SK-N-SH treated with all-trans-retinoic acid at 6 μM for 48 hours (cell line): ENCODE measurements around the gene NLRP9.

ENCODE experiments used
- ATAC-seq: fragments of 200-7000 bp; cut with Tn5 transposase; 3 replicates; pipeline ENCODE4 v1.9.1; 2020; ENCODE audit warnings: mild to moderate bottlenecking, moderate library complexity
- ARNTL ChIP-seq: fragments of 450-650 bp; formaldehyde crosslinking; IDR thresholded peaks from 2 replicates; pipeline ENCODE4 v1.5.0; 2020; ENCODE audit warnings: low read depth, mild to moderate bottlenecking, moderate library complexity, borderline replicate concordance
- BACH2 ChIP-seq: fragments of 250-450 bp; sonication (Bioruptor Pico); IDR thresholded peaks from 2 replicates; pipeline ENCODE4 v1.9.0; 2021; ENCODE audit warnings: mild to moderate bottlenecking, borderline replicate concordance
- ESRRG ChIP-seq: fragments of 250-450 bp; sonication (Bioruptor Pico); IDR thresholded peaks from 2 replicates; pipeline ENCODE4 v1.6.1; 2021; ENCODE audit warnings: mild to moderate bottlenecking
- OSR1 ChIP-seq: fragments of 250-450 bp; sonication (Bioruptor Pico); IDR thresholded peaks from 2 replicates; pipeline ENCODE4 v1.8.0; 2022; ENCODE audit warnings: moderate library complexity, mild to moderate bottlenecking, inconsistent platforms
- PPARA ChIP-seq: fragments of 250-450 bp; sonication (Bioruptor Pico); IDR thresholded peaks from 2 replicates; pipeline ENCODE4 v1.5.0; 2020; ENCODE audit warnings: mild to moderate bottlenecking, borderline replicate concordance
- RARB ChIP-seq: fragments of 250-450 bp; sonication (Bioruptor Pico); IDR thresholded peaks from 2 replicates; pipeline ENCODE4 v1.8.0; 2021; ENCODE audit warnings: mild to moderate bottlenecking, moderate library complexity
- SNAI2 ChIP-seq: fragments of 250-450 bp; sonication (Bioruptor Pico); IDR thresholded peaks from 2 replicates; pipeline ENCODE4 v1.5.0; 2020; ENCODE audit warnings: mild to moderate bottlenecking, moderate library complexity
- TOX ChIP-seq: fragments of 250-450 bp; sonication (Bioruptor Pico); IDR thresholded peaks from 2 replicates; pipeline ENCODE4 v1.8.0; 2021; ENCODE audit warnings: mild to moderate bottlenecking, moderate library complexity, borderline replicate concordance
- ZFP3 ChIP-seq: fragments of 250-450 bp; sonication (Bioruptor Pico); IDR thresholded peaks from 2 replicates; pipeline ENCODE4 v1.5.0; 2020; ENCODE audit warnings: mild to moderate bottlenecking, moderate library complexity
- ZFP30 ChIP-seq: fragments of 450-650 bp; formaldehyde crosslinking; IDR thresholded peaks from 2 replicates; pipeline ENCODE4 v1.5.0; 2022; ENCODE audit warnings: mild to moderate bottlenecking, moderate library complexity
- ZNF565 ChIP-seq: fragments of 450-650 bp; formaldehyde crosslinking; conservative IDR thresholded peaks from 2 replicates; pipeline ENCODE4 v1.5.0; 2020; ENCODE audit warnings: low read depth, mild to moderate bottlenecking, moderate library complexity
- ZNF70 ChIP-seq: fragments of 450-650 bp; formaldehyde crosslinking; IDR thresholded peaks from 2 replicates; pipeline ENCODE4 v1.5.0; 2020; ENCODE audit warnings: mild to moderate bottlenecking, moderate library complexity
- ZNF8 ChIP-seq: fragments of 450-650 bp; formaldehyde crosslinking; IDR thresholded peaks from 2 replicates; pipeline ENCODE4 v1.5.0; 2020; ENCODE audit warnings: mild to moderate bottlenecking, moderate library complexity
- TF ChIP-seq, protein P1 (sequence below): fragments of 250-450 bp; sonication (Bioruptor Pico); IDR thresholded peaks from 2 replicates; pipeline ENCODE4 v1.5.0; 2020; ENCODE audit warnings: mild to moderate bottlenecking, moderate library complexity
- TF ChIP-seq, protein P2 (sequence below): fragments of 250-450 bp; sonication (Bioruptor Pico); IDR thresholded peaks from 2 replicates; pipeline ENCODE4 v1.5.1; 2020; ENCODE audit warnings: low read depth, mild to moderate bottlenecking, moderate library complexity
- TF ChIP-seq, protein P3 (sequence below): fragments of 250-450 bp; sonication (Bioruptor Pico); IDR thresholded peaks from 2 replicates; pipeline ENCODE4 v1.8.0; 2020; ENCODE audit warnings: mild to moderate bottlenecking, moderate library complexity, borderline replicate concordance
- TF ChIP-seq, protein P4 (sequence below): fragments of 250-450 bp; sonication (Bioruptor Pico); IDR thresholded peaks from 2 replicates; pipeline ENCODE4 v1.5.1; 2021; ENCODE audit warnings: mild to moderate bottlenecking, moderate library complexity
- TF ChIP-seq, protein P5 (sequence below): fragments of 250-450 bp; sonication (Bioruptor Pico); IDR thresholded peaks from 2 replicates; pipeline ENCODE4 v1.8.0; 2021; ENCODE audit warnings: low read depth, mild to moderate bottlenecking, moderate library complexity, borderline replicate concordance

NLRP9 gene

DNA sequence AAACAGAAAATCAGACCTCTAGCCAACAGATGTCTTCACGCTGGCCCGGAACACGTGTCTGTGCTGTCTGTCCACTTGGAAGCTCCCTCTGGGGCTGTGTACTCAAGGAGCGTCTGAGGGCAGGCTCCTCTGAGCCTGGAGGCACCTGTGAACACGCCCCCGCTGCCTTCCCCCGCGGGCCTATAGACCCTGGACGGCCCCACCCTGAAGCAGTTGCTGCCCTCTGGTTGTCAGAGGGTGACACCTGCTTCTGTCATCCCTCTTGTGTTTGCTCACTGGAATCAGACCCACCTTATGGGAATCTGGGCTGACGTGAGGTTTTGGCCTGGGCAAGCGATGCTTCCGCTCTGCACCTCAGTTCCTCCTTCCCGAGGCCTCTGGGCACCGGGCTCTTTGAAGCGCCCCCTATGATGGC is 44.0 kb downstream of the NLRP9 start:
- TF ChIP-seq, protein P1, sequence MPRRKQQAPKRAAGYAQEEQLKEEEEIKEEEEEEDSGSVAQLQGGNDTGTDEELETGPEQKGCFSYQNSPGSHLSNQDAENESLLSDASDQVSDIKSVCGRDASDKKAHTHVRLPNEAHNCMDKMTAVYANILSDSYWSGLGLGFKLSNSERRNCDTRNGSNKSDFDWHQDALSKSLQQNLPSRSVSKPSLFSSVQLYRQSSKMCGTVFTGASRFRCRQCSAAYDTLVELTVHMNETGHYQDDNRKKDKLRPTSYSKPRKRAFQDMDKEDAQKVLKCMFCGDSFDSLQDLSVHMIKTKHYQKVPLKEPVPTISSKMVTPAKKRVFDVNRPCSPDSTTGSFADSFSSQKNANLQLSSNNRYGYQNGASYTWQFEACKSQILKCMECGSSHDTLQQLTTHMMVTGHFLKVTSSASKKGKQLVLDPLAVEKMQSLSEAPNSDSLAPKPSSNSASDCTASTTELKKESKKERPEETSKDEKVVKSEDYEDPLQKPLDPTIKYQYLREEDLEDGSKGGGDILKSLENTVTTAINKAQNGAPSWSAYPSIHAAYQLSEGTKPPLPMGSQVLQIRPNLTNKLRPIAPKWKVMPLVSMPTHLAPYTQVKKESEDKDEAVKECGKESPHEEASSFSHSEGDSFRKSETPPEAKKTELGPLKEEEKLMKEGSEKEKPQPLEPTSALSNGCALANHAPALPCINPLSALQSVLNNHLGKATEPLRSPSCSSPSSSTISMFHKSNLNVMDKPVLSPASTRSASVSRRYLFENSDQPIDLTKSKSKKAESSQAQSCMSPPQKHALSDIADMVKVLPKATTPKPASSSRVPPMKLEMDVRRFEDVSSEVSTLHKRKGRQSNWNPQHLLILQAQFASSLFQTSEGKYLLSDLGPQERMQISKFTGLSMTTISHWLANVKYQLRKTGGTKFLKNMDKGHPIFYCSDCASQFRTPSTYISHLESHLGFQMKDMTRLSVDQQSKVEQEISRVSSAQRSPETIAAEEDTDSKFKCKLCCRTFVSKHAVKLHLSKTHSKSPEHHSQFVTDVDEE (CRISPR knock-in tag): no peak
- TF ChIP-seq ZNF8 (CRISPR knock-in tag) (no peak), ARNTL (CRISPR knock-in tag) (no peak), ZNF565 (CRISPR knock-in tag) (no peak), TOX (CRISPR knock-in tag) (no peak), ESRRG (CRISPR knock-in tag) (no peak), ZNF70 (CRISPR knock-in tag) (no peak), PPARA (CRISPR knock-in tag) (no peak)
- TF ChIP-seq, protein P2, sequence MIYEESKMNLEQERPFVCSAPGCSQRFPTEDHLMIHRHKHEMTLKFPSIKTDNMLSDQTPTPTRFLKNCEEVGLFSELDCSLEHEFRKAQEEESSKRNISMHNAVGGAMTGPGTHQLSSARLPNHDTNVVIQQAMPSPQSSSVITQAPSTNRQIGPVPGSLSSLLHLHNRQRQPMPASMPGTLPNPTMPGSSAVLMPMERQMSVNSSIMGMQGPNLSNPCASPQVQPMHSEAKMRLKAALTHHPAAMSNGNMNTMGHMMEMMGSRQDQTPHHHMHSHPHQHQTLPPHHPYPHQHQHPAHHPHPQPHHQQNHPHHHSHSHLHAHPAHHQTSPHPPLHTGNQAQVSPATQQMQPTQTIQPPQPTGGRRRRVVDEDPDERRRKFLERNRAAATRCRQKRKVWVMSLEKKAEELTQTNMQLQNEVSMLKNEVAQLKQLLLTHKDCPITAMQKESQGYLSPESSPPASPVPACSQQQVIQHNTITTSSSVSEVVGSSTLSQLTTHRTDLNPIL (CRISPR knock-in tag): no peak
- TF ChIP-seq, all 23 proteins: peak for 0
- ATAC-seq: no peak

DNA sequence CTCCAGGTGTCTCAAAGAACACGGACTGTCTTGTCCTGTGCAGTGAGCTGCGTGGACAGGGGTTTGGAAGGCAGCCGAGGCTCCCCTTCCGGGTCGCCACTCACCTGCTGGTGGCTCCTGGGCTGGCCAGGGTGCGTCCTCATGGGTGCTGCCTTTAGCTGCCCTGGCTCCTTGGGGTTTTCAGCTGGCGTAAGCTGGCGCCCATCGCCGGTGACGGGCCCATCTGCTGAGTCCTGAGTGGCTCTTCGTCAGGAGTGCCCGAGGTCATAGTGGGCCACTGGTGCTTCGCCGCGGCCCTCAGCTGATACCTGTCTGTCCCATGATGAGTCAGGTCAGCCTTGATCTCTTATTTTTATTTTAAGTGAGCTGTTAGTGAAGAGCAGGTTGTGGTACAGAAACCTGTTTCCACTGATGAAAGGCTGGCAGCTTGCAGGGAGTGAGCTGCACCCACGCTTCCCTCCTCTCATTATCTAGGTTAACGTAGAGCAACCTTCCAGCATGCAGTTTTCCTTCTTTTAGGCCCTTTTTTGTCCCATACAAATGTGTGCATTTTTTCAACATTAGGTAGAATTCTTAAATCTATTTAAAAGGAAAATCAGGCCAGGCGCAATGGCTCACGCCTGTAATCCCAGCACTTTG is 44.7 kb downstream of the NLRP9 start:
- ATAC-seq: no peak
- TF ChIP-seq ESRRG (CRISPR knock-in tag): no peak
- no peak for TF ChIP-seq SNAI2 (CRISPR knock-in tag)
- TF ChIP-seq, protein P3, sequence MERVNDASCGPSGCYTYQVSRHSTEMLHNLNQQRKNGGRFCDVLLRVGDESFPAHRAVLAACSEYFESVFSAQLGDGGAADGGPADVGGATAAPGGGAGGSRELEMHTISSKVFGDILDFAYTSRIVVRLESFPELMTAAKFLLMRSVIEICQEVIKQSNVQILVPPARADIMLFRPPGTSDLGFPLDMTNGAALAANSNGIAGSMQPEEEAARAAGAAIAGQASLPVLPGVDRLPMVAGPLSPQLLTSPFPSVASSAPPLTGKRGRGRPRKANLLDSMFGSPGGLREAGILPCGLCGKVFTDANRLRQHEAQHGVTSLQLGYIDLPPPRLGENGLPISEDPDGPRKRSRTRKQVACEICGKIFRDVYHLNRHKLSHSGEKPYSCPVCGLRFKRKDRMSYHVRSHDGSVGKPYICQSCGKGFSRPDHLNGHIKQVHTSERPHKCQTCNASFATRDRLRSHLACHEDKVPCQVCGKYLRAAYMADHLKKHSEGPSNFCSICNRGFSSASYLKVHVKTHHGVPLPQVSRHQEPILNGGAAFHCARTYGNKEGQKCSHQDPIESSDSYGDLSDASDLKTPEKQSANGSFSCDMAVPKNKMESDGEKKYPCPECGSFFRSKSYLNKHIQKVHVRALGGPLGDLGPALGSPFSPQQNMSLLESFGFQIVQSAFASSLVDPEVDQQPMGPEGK: no peak
- no peak for TF ChIP-seq ZNF70 (CRISPR knock-in tag)
- TF ChIP-seq, protein P4, sequence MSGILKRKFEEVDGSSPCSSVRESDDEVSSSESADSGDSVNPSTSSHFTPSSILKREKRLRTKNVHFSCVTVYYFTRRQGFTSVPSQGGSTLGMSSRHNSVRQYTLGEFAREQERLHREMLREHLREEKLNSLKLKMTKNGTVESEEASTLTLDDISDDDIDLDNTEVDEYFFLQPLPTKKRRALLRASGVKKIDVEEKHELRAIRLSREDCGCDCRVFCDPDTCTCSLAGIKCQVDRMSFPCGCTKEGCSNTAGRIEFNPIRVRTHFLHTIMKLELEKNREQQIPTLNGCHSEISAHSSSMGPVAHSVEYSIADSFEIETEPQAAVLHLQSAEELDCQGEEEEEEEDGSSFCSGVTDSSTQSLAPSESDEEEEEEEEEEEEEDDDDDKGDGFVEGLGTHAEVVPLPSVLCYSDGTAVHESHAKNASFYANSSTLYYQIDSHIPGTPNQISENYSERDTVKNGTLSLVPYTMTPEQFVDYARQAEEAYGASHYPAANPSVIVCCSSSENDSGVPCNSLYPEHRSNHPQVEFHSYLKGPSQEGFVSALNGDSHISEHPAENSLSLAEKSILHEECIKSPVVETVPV (CRISPR knock-in tag): no peak
- no peak for TF ChIP-seq ZNF8 (CRISPR knock-in tag)
- no peak for TF ChIP-seq ZNF565 (CRISPR knock-in tag)
- TF ChIP-seq OSR1 (CRISPR knock-in tag): no peak

DNA sequence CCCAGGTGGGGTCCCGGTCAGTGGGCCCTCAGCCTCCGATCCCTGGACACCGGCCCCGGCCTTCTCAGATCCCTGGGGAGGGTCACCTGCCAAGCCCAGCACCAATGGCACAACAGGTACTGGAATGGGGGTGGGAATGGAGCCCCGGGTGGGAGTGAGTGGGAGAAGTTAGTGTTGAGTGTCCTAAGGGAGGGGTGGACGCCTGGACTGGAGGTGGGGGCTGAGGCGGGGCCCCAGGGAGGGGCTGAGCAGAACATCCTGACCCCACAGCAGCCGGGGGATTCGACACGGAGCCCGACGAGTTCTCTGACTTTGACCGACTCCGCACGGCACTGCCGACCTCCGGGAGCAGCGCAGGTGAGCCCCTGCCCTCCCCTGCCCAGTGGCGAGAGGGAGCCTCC is 45.5 kb downstream of the NLRP9 start:
- TF ChIP-seq, protein P4 (CRISPR knock-in tag): no peak
- TF ChIP-seq, protein P1 (CRISPR knock-in tag): no peak
- TF ChIP-seq ZNF70 (CRISPR knock-in tag) (no peak), ZFP30 (no peak), ESRRG (CRISPR knock-in tag) (no peak), ZFP3 (CRISPR knock-in tag) (no peak), RARB (CRISPR knock-in tag) (no peak), SNAI2 (CRISPR knock-in tag) (no peak), ZNF8 (CRISPR knock-in tag) (no peak), BACH2 (CRISPR knock-in tag) (no peak)
- TF ChIP-seq, protein P3: no peak
- TF ChIP-seq, protein P5, sequence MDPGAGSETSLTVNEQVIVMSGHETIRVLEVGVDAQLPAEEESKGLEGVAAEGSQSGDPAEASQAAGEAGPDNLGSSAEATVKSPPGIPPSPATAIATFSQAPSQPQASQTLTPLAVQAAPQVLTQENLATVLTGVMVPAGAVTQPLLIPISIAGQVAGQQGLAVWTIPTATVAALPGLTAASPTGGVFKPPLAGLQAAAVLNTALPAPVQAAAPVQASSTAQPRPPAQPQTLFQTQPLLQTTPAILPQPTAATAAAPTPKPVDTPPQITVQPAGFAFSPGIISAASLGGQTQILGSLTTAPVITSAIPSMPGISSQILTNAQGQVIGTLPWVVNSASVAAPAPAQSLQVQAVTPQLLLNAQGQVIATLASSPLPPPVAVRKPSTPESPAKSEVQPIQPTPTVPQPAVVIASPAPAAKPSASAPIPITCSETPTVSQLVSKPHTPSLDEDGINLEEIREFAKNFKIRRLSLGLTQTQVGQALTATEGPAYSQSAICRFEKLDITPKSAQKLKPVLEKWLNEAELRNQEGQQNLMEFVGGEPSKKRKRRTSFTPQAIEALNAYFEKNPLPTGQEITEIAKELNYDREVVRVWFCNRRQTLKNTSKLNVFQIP (CRISPR knock-in tag): no peak

More for the DNA sequence above, 45.5 kb downstream of the NLRP9 start:
- no peak for ATAC-seq
